Measurements from ENCODE around the gene CGN. TPM values are rescaled to one million over a fixed set of nuclear protein-coding genes. Genes with fewer than 3 reads are reported as not detected.

The CGN gene
- total RNA-seq, 1 donor from 2014 or later, result 29.0 TPM

GRCh38 chr1:151493042-151493441 is 18.1 kb upstream of the CGN start:
- H3K27ac Mint-ChIP-seq, result no peak overlapping the region
- H3K27me3 Mint-ChIP-seq, result no peaks in the 10 kb centered on the region
- H3K36me3 Mint-ChIP-seq, result no peaks in the 10 kb centered on the region
- no peak for TF ChIP-seq CTCF (conservative IDR thresholded peaks at IDR 0.05)
- H3K9me3 Mint-ChIP-seq, result no peaks in the 10 kb centered on the region
- H3K4me1 Mint-ChIP-seq (ENCODE audit: unreplicated experiment), result peaks cover 9% of the 10 kb centered on the region
- no peak overlapping the region for H3K4me3 Mint-ChIP-seq
- DNase-seq (ENCODE audit: extremely low spot score, unreplicated experiment), result no peak

GRCh38 chr1:151494741-151495281 is 16.4 kb upstream of the CGN start:
- Mint-ChIP-seq H3K27me3 (no peaks in the 10 kb centered on the region), H3K36me3 (no peaks in the 10 kb centered on the region), H3K9me3 (no peaks in the 10 kb centered on the region), H3K4me1 (ENCODE audit: unreplicated experiment) (peaks cover 9% of the 10 kb centered on the region), H3K27ac (peak overlapping the region; percentile 91), H3K4me3 (peak overlapping the region; percentile 47)
- no peak for DNase-seq (ENCODE audit: extremely low spot score, unreplicated experiment)
- no peak for TF ChIP-seq CTCF (conservative IDR thresholded peaks at IDR 0.05)

GRCh38 chr1:151495316-151495715 is 15.9 kb upstream of the CGN start:
- Mint-ChIP-seq H3K9me3 (no peaks in the 10 kb centered on the region), H3K4me1 (ENCODE audit: unreplicated experiment) (peaks cover 9% of the 10 kb centered on the region), H3K27ac (peak overlapping the region; percentile 91), H3K4me3 (peak overlapping the region; percentile 61), H3K36me3 (no peaks in the 10 kb centered on the region), H3K27me3 (no peaks in the 10 kb centered on the region)
- no peak for DNase-seq (ENCODE audit: extremely low spot score, unreplicated experiment)
- no peak for TF ChIP-seq CTCF (conservative IDR thresholded peaks at IDR 0.05)

- H3K4me3 Mint-ChIP-seq, result no peak overlapping the region
- no peak for TF ChIP-seq CTCF (conservative IDR thresholded peaks at IDR 0.05)
- no peak overlapping the region for H3K27ac Mint-ChIP-seq
- no peaks in the 10 kb centered on the region for H3K9me3 Mint-ChIP-seq
- peaks cover 24% of the 10 kb centered on the region for H3K4me1 Mint-ChIP-seq (ENCODE audit: unreplicated experiment)
- no peak for DNase-seq (ENCODE audit: extremely low spot score, unreplicated experiment)
- H3K27me3 Mint-ChIP-seq, result no peaks in the 10 kb centered on the region
- H3K36me3 Mint-ChIP-seq, result no peaks in the 10 kb centered on the region
Observed at GRCh38 chr1:151499365-151499764, 11.8 kb upstream of the CGN start.

GRCh38 chr1:151499930-151500329 is 11.3 kb upstream of the CGN start:
- no peaks in the 10 kb centered on the region for H3K9me3 Mint-ChIP-seq
- DNase-seq (ENCODE audit: extremely low spot score, unreplicated experiment), result no peak
- H3K4me3 Mint-ChIP-seq, result no peak overlapping the region
- no peaks in the 10 kb centered on the region for H3K36me3 Mint-ChIP-seq
- no peak overlapping the region for H3K27ac Mint-ChIP-seq
- H3K27me3 Mint-ChIP-seq, result no peaks in the 10 kb centered on the region
- peaks cover 20% of the 10 kb centered on the region for H3K4me1 Mint-ChIP-seq (ENCODE audit: unreplicated experiment)
- no peak for TF ChIP-seq CTCF (conservative IDR thresholded peaks at IDR 0.05)

- TF ChIP-seq CTCF (conservative IDR thresholded peaks at IDR 0.05), result peak; percentile 59
- no peak for DNase-seq (ENCODE audit: extremely low spot score, unreplicated experiment)
- no peaks in the 10 kb centered on the region for H3K27me3 Mint-ChIP-seq
Observed at GRCh38 chr1:151501474-151501873, 9.7 kb upstream of the CGN start.

More at GRCh38 chr1:151501474-151501873, 9.7 kb upstream of the CGN start:
- H3K27ac Mint-ChIP-seq, result peak overlapping the region; percentile 61
- H3K36me3 Mint-ChIP-seq, result no peaks in the 10 kb centered on the region
- H3K9me3 Mint-ChIP-seq, result no peaks in the 10 kb centered on the region
- peaks cover 14% of the 10 kb centered on the region for H3K4me1 Mint-ChIP-seq (ENCODE audit: unreplicated experiment)
- no peak overlapping the region for H3K4me3 Mint-ChIP-seq
